GM21717 (cell line): ENCODE data around the gene HSPA5.
"Not testable (repeated sequence)": the region's sequence is repeated elsewhere in the genome, so short reads cannot be mapped to it uniquely, and the experiment has no call there.

Source experiments
- ATAC-seq: cut with Tn5 transposase; IDR thresholded peaks from one replicate; pipeline ENCODE4 v1.9.1; 2021; ENCODE audit warnings: mild to moderate bottlenecking, moderate library complexity; ENCODE audit not compliant: unreplicated experiment

HSPA5 gene

DNA sequence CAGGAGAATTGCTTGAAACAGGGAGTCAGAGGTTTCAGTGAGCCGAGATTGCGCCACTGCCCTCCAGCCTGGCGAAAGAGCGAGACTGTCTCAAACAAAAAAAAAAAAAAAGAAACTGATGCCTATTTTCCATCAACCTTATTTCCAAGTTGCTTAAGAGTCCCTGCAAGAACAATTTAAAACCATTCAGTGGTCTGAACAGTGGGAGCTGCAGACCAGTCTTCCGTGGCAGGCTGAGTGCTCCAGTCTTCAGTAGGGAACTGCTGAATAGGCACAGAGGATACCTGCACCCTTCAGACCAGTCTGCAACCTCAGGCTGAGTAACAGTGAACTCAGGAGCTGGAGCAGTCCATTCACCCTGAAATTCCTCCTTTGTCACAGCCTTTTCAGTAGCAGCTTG, 46.7 kb downstream of the HSPA5 start:
- ATAC-seq: not testable (repeated sequence)

DNA sequence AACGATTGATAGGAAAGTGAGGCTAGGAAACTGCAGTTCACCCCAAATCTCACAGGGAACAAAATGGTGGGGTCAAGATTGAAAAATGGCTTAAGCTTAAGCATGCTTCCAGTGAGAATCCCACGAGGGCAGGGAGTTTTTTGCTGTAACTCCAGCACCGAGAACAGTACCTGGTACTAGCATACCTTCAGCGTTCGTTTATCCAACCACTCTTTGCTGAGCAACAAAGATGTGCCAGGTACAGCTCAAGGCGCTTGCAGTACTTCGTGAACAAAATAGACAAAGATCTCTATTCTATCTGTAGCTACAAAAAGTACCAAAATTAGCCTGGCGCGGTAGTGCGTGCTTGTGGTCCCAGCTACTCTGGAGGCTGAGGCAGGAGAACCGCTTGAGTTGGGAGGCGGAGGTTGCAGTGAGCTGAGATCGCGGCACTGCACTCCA, 50.8 kb downstream of the HSPA5 start:
- ATAC-seq: no peak

DNA sequence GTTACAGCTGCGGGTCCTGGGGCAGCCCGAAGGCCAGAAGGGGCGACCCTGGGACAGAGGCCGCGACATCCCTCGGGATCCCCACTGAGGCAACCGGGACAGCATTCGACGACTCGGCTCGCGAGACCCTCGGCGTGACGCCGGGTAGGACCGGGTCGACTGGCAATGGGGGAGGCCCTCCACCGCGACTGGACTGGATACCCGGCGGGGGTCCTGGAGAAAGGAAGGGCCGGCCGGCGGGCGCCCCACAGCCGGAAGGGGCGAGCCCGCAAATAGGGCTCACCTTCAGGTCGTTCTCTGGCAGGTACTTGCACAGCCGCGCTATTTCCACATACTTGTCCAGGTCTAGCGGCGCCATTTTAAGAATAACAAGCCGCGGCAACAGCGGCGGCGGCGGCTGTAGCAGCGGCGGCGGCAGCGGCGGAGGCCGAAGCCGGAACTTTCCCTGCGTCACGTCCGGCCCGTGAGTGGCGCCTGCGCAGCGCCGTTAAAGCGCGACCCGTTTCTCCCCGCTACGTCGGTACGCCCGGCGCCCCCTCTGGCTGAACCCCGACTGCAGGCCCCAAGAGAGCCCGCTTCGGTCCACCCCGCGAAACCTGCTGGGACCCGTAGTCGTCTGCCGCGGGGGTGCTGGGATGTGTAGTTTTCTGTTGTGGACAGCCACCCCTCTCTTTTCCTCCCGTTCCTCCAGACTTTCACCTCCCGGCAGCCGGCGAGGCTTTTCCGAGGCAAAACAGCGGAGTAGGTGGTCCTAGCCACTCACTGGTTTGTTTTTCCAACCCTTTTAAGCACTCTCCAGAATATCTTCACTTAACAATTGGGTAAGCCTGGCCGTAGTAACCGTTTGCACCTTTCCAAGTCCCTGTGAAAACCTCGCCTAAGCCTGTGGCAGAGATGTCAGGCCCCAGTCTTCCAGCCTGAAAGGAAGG, 51.5 kb downstream of the HSPA5 start, which contains the start of gene PPP6C:
Gene PPP6C (minus strand): TSS at position 443 of the 929 bp plus-strand sequence. CDS start 85 bp downstream, at position 358.
- ATAC-seq: peak; percentile 96

DNA sequence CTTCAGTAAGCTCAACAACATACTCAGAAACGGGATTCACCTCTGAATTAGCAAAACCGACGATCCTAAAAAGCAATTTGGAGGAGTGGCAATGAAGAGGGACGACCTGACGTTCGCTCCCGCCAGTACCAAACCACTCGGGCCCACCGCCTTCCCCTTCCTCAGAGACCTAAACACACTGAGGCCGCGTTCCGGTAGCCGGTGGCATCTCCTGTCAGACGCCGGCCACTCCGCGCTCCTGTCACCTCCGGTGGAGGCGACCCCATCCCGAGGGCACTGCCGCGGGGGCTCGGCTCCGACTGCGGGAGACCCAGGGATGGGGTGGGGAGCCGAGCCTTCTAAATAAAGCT, 52.2 kb downstream of the HSPA5 start:
- peak; percentile 12 for ATAC-seq
